Keratinocyte (primary cell): ENCODE results near the gene ACOT13. TPM values are rescaled to one million over a fixed set of nuclear protein-coding genes. Genes with fewer than 3 reads are reported as not detected.
A peak's percentile ranks its signal among the peaks of the same experiment; 100 is the strongest.

Experiments used
- DNase-seq: peaks from one replicate; pipeline ENCODE4 v3.0.0-alpha.2; 2011; ENCODE audit warnings: low read depth, missing footprints, low spot score
- FAIRE-seq: peaks from 2 replicates; lab custom pipeline; 2011; peaks lifted over from hg19 to GRCh38; lab: Jason Lieb, UNC
- H2AFZ ChIP-seq: 2 replicates; pipeline ENCODE4 v1.6.0; 2012; ENCODE audit warnings: low read length, control low read depth, inconsistent platforms; ENCODE audit not compliant: control insufficient read depth
- H3K27ac ChIP-seq: 2 replicates; pipeline ENCODE4 v1.5.1; 2011; ENCODE audit warnings: low read length; ENCODE audit not compliant: control insufficient read depth, insufficient read depth
- H3K27me3 ChIP-seq: 3 replicates; pipeline ENCODE4 v1.6.0; 2011; ENCODE audit warnings: low read length; ENCODE audit not compliant: control insufficient read depth, insufficient read depth; ENCODE audit errors: extremely low read depth
- H3K36me3 ChIP-seq, 2 experiments: 2 replicates in 1 of 2; 3 replicates in 1 of 2; pipeline ENCODE4 v1.5.1; 2011; ENCODE audit warnings: low read length in 2 of 2, mild to moderate bottlenecking in 1 of 2; ENCODE audit not compliant: control insufficient read depth in 2 of 2, insufficient read depth in 2 of 2; ENCODE audit errors: extremely low read depth in 1 of 2
- H3K4me1 ChIP-seq: 3 replicates; pipeline ENCODE4 v1.5.1; 2011; ENCODE audit warnings: low read length; ENCODE audit not compliant: control insufficient read depth, insufficient read depth; ENCODE audit errors: extremely low read depth
- H3K4me2 ChIP-seq: 3 replicates; pipeline ENCODE4 v1.6.0; 2011; ENCODE audit warnings: low read depth, low read length; ENCODE audit not compliant: control insufficient read depth, insufficient read depth; ENCODE audit errors: extremely low read depth
- H3K4me3 ChIP-seq, 3 experiments: fragments of 200-600 bp in 1 of 3; sonication (generic) in 1 of 3; 2 replicates in 2 of 3; 3 replicates in 1 of 3; pipeline ENCODE4 v1.5.1; 2011 to 2016; ENCODE audit warnings: low read length in 3 of 3, mild to moderate bottlenecking in 3 of 3, control low read depth in 2 of 3, inconsistent platforms in 1 of 3, low read depth in 1 of 3, mixed read lengths in 1 of 3, mixed run types in 1 of 3, moderate library complexity in 1 of 3; ENCODE audit not compliant: control insufficient read depth in 2 of 3, insufficient read depth in 2 of 3; ENCODE audit errors: extremely low read depth in 1 of 3
- H3K79me2 ChIP-seq: 2 replicates; pipeline ENCODE4 v1.6.0; 2012; ENCODE audit warnings: low read length; ENCODE audit not compliant: control insufficient read depth, insufficient read depth
- H3K9ac ChIP-seq: 3 replicates; pipeline ENCODE4 v1.6.0; 2011; ENCODE audit warnings: low read length; ENCODE audit not compliant: control insufficient read depth, insufficient read depth; ENCODE audit errors: extremely low read depth
- H3K9me1 ChIP-seq: 3 replicates; pipeline ENCODE4 v1.6.0; 2011; ENCODE audit warnings: low read length; ENCODE audit not compliant: control insufficient read depth, insufficient read depth; ENCODE audit errors: extremely low read depth
- H3K9me3 ChIP-seq: 2 replicates; pipeline ENCODE4 v1.5.1; 2012; ENCODE audit warnings: low read depth, low read length; ENCODE audit not compliant: control insufficient read depth
- H4K20me1 ChIP-seq: 3 replicates; pipeline ENCODE4 v1.6.0; 2011; ENCODE audit warnings: low read length; ENCODE audit not compliant: control insufficient read depth, insufficient read depth; ENCODE audit errors: extremely low read depth
- EZH2 ChIP-seq: IDR thresholded peaks from one replicate; pipeline ENCODE4 v1.6.1; 2012; ENCODE audit warnings: inconsistent platforms, mild to moderate bottlenecking, low read length, moderate library complexity
- dilution Hi-C: fragments of 300-500 bp; cut with MboI; formaldehyde crosslinking; loops from one replicate; pipeline ENCODE4 v1.7.0; 2020; ENCODE audit warnings: low sequenced_read_pairs; ENCODE audit not compliant: extremely low pct_ligation_motif_present
- polyA plus RNA-seq, 5 experiments: library from polyadenylated mRNA; depleted of rRNA in 3 of 5; stranded (reverse) in 3 of 5; stranded (forward) in 1 of 5; unstranded in 1 of 5; fragments of >200 nt; gene quantifications; 1 replicate in 1 of 5; 2 replicates in 3 of 5; 3 replicates in 1 of 5; pipeline versions ENCODE4 v1.2.1 to v1.2.3, GENCODE V29; 2011 to 2012; ENCODE audit warnings: missing spikeins in 2 of 5, low read depth in 1 of 5, low replicate concordance in 1 of 5
- TF ChIP-seq, protein P1 (sequence below), 3 experiments: IDR thresholded peaks in 1 of 3; conservative IDR thresholded peaks in 1 of 3; optimal IDR thresholded peaks in 1 of 3; 2 replicates in 2 of 3; 3 replicates in 1 of 3; pipeline versions ENCODE3 to v1.5.1; 2011; ENCODE audit warnings: low read length in 3 of 3, mild to moderate bottlenecking in 3 of 3, moderate library complexity in 2 of 3, control low read depth in 1 of 3, inconsistent platforms in 1 of 3; ENCODE audit not compliant: insufficient read depth in 2 of 3; ENCODE audit errors: extremely low read depth in 1 of 3

Gene ACOT13
- polyA plus RNA-seq, 1 donor (not counting 4 experiments of a cell fraction or from before 2014, with no cell fraction given) = 57.9 TPM

DNA sequence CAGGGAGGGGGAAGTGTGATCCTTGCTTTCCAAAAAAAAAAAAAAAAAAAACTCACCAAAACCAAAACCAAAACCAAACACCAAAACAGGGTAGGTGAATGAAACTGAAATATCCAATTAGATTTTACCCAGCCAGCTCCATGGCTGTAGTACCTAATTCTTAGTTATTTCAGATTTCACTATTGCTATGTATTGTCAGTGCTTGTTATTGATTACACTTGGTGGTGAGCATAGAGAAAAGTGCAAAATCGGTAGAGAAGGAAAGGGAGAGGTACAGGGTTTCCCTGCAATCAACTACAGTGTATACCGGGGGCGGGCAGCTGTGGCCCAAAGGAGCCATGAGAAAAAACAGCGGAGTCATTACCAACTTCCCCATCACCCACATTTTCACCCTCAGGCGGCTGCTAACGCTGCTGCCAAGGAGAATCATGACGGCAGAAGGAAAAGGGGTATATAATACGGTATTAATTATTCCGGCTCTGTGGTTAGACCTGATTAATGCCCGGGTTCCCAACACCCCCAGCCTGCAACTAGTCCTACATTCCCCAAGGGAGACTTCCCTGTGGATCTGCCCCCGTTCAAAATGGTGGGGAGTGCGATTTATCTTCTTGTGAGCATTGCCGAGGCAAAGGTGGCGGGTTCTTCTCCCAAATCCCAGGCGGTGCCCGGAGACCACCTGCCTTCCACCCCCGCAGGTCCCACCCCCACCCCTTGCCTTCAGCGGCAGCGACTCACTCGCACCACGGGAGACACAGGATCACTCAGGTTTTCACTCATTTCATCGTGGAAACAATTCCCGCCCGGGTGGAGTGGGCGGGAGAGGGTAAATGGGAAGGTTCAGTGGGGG is 52.5 kb downstream of the ACOT13 start, which contains the start of gene C6orf62:
C6orf62 (minus strand) TSS at position 30 of the 847 bp plus-strand sequence. CDS start 486 bp downstream, outside the sequence.
- dilution Hi-C loops = no loop called here
- peaks cover 22% of the 10 kb centered on the region for H3K4me1 ChIP-seq
- peaks cover 9 to 19% of the 10 kb centered on the region in 2 experiments for H3K36me3 ChIP-seq
- H3K9me3 ChIP-seq = no peaks in the 10 kb centered on the region
- peaks cover 13% of the 10 kb centered on the region for H4K20me1 ChIP-seq
- H2AFZ ChIP-seq = no peak within 1 kb of the TSS
- H3K27me3 ChIP-seq = no peaks in the 10 kb centered on the region
- peaks cover 62% of the 10 kb centered on the region for H3K79me2 ChIP-seq
- no peaks in the 10 kb centered on the region for H3K9me1 ChIP-seq
- DNase-seq (no peak), FAIRE-seq (no peak)
- peak within 1 kb of the TSS; percentile 100 for H3K27ac ChIP-seq
- peak within 1 kb of the TSS; percentile 80 to 97 (median 95) for H3K4me3 ChIP-seq
- TF ChIP-seq, protein P1, sequence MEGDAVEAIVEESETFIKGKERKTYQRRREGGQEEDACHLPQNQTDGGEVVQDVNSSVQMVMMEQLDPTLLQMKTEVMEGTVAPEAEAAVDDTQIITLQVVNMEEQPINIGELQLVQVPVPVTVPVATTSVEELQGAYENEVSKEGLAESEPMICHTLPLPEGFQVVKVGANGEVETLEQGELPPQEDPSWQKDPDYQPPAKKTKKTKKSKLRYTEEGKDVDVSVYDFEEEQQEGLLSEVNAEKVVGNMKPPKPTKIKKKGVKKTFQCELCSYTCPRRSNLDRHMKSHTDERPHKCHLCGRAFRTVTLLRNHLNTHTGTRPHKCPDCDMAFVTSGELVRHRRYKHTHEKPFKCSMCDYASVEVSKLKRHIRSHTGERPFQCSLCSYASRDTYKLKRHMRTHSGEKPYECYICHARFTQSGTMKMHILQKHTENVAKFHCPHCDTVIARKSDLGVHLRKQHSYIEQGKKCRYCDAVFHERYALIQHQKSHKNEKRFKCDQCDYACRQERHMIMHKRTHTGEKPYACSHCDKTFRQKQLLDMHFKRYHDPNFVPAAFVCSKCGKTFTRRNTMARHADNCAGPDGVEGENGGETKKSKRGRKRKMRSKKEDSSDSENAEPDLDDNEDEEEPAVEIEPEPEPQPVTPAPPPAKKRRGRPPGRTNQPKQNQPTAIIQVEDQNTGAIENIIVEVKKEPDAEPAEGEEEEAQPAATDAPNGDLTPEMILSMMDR (optimal IDR thresholded peaks at IDR 0.05 in 1 of 3, IDR thresholded peaks at IDR 0.05 in 1 of 3, conservative IDR thresholded peaks at IDR 0.05 in 1 of 3; ENCODE audit: extremely low read depth in 1 of 3, insufficient read depth in 2 of 3, low read length in 3 of 3) = no peak
- no peak for TF ChIP-seq EZH2
- H3K9ac ChIP-seq = peak within 1 kb of the TSS; percentile 100
- peak within 1 kb of the TSS; percentile 95 for H3K4me2 ChIP-seq

DNA sequence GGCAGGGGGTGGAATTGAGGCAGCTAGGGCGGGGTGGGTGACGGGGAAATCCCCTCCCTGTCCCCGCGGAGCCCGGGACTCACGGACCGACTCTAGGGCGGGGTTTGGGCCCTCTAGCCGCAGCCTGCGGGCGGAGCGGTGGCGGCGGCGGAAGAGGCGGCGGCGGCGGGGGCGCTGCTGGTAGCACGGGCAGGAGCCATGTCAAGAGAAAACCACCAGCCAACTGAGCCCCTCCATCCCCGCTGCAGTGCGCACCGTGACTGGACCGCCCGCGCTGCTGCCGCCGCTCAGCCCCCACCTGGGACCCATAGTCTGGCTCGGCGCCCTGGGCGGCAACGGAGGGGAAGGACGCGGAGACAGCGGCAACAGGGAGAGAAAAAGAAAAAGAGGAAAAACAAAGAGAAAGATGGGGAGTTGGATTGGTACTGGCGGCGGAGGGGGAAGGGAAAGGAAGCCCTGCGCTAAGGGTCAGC is 53.3 kb downstream of the ACOT13 start:
- peaks cover 20% of the 10 kb centered on the region for H3K4me1 ChIP-seq
- H4K20me1 ChIP-seq = peaks cover 9% of the 10 kb centered on the region
- dilution Hi-C loops = no loop called here
- no peaks in the 10 kb centered on the region for H3K27me3 ChIP-seq
- H3K4me3 ChIP-seq = peak overlapping the region; percentile 80 to 97 (median 95)
- H3K9me3 ChIP-seq = no peaks in the 10 kb centered on the region
- no peak for TF ChIP-seq EZH2
- TF ChIP-seq, protein P1 (optimal IDR thresholded peaks at IDR 0.05 in 1 of 3, IDR thresholded peaks at IDR 0.05 in 1 of 3, conservative IDR thresholded peaks at IDR 0.05 in 1 of 3; ENCODE audit: extremely low read depth in 1 of 3, insufficient read depth in 2 of 3, low read length in 3 of 3) = no peak
- no peaks in the 10 kb centered on the region for H3K9me1 ChIP-seq
- H3K4me2 ChIP-seq = peak overlapping the region; percentile 22
- peaks cover 5 to 15% of the 10 kb centered on the region in 2 experiments for H3K36me3 ChIP-seq
- peaks cover 54% of the 10 kb centered on the region for H3K79me2 ChIP-seq
- H3K27ac ChIP-seq = peak overlapping the region; percentile 100
- peak overlapping the region; percentile 100 for H3K9ac ChIP-seq
- H2AFZ ChIP-seq = no peak overlapping the region
- FAIRE-seq (no peak), DNase-seq (no peak)
